SK-N-SH (cell line): ENCODE measurements around the gene SIRT1. TPM values are rescaled to one million over a fixed set of nuclear protein-coding genes. Genes with fewer than 3 reads are reported as not detected.

ENCODE experiments used
- CTCF ChIA-PET: fragments of 300-600, 350-600 bp; formaldehyde crosslinking; extraction: SDS; loops from one replicate; lab custom pipeline; 2021; lab: Yijun Ruan, JAX
- POLR2A ChIA-PET: fragments of 350-600 bp; sonication (Branson Sonifier 250); formaldehyde crosslinking; extraction: SDS; loops from one replicate; lab custom pipeline; 2020; ENCODE audit warnings: antibody characterized with exemption, inconsistent platforms; lab: Yijun Ruan, JAX
- DNase-seq: peaks from one replicate; pipeline ENCODE4 v3.0.0; 2012
- H2AFZ ChIP-seq: fragments of 200-600 bp; sonication (generic); 2 replicates; pipeline ENCODE4 v1.8.1; 2016; ENCODE audit warnings: antibody characterized with exemption, mild to moderate bottlenecking, low read depth
- H3F3A ChIP-seq: fragments of 200-600 bp; sonication (generic); replicated peaks from 2 replicates; pipeline ENCODE3; 2016; ENCODE audit warnings: antibody characterized with exemption, mild to moderate bottlenecking; ENCODE audit not compliant: insufficient read depth
- H3K27ac ChIP-seq, 2 experiments: fragments of 200-500 bp in 1 of 2; fragments of 200-600 bp in 1 of 2; sonication (Bioruptor generic) in 1 of 2; sonication (generic), shearing (Covaris generic) in 1 of 2; 2 replicates each; pipeline versions ENCODE4 v1.5.1 to v1.6.1; 2014 to 2016; ENCODE audit warnings: low read depth in 2 of 2, inconsistent platforms in 1 of 2, low read length in 1 of 2, mild to moderate bottlenecking in 1 of 2, mixed read lengths in 1 of 2
- H3K27me3 ChIP-seq: fragments of 200-600 bp; sonication (generic), shearing (Covaris generic); 2 replicates; pipeline ENCODE4 v1.6.1; 2016; ENCODE audit warnings: mixed run types; ENCODE audit not compliant: insufficient read depth
- H3K36me3 ChIP-seq, 2 experiments: fragments of 200-500 bp in 1 of 2; fragments of 200-600 bp in 1 of 2; sonication (Bioruptor generic) in 1 of 2; sonication (generic) in 1 of 2; replicated peaks in 1 of 2; 2 replicates each; pipeline versions ENCODE3 to v1.5.1; 2014 to 2016; ENCODE audit warnings: low read length in 1 of 2, mild to moderate bottlenecking in 1 of 2; ENCODE audit not compliant: insufficient read depth in 2 of 2, control insufficient read depth in 1 of 2
- H3K4me1 ChIP-seq, 2 experiments: fragments of 200-500 bp in 1 of 2; fragments of 200-600 bp in 1 of 2; sonication (Bioruptor generic) in 1 of 2; sonication (generic), shearing (Covaris generic) in 1 of 2; 2 replicates each; pipeline versions ENCODE4 v1.5.1 to v1.6.1; 2014 to 2016; ENCODE audit warnings: low read depth in 1 of 2, low read length in 1 of 2, mixed run types in 1 of 2; ENCODE audit not compliant: insufficient read depth in 2 of 2, control insufficient read depth in 1 of 2
- H3K4me2 ChIP-seq: fragments of 200-600 bp; sonication (generic), shearing (Covaris generic); 2 replicates; pipeline ENCODE4 v1.6.1; 2017; ENCODE audit warnings: mixed run types
- H3K4me3 ChIP-seq, 2 experiments: fragments of 200-500 bp in 1 of 2; fragments of 200-600 bp in 1 of 2; sonication (Bioruptor generic) in 1 of 2; sonication (generic), shearing (Covaris generic) in 1 of 2; 2 replicates each; pipeline versions ENCODE4 v1.5.1 to v1.8.1; 2014 to 2016; ENCODE audit warnings: low read depth in 2 of 2, inconsistent platforms in 1 of 2, low read length in 1 of 2, mild to moderate bottlenecking in 1 of 2, mixed read lengths in 1 of 2, moderate library complexity in 1 of 2
- H3K79me2 ChIP-seq: fragments of 200-600 bp; sonication (generic); 2 replicates; pipeline ENCODE4 v1.8.1; 2017; ENCODE audit warnings: mild to moderate bottlenecking; ENCODE audit not compliant: insufficient read depth
- H3K9ac ChIP-seq: fragments of 200-600 bp; sonication (generic); 2 replicates; pipeline ENCODE4 v1.6.1; 2017; ENCODE audit warnings: mixed run types
- H3K9me2 ChIP-seq: fragments of 200-600 bp; sonication (generic); 2 replicates; pipeline ENCODE4 v1.6.1; 2017; ENCODE audit warnings: mixed run types
- H3K9me3 ChIP-seq: fragments of 200-600 bp; sonication (generic); 2 replicates; pipeline ENCODE4 v1.6.1; 2017; ENCODE audit warnings: mixed run types, mild to moderate bottlenecking, moderate library complexity
- H4K20me1 ChIP-seq: fragments of 200-600 bp; sonication (generic); 2 replicates; pipeline ENCODE4 v1.6.1; 2017; ENCODE audit warnings: mild to moderate bottlenecking, mixed run types; ENCODE audit not compliant: insufficient read depth
- EP300 ChIP-seq, 2 experiments: IDR thresholded peaks; 2 replicates each; pipeline versions ENCODE4 v1.4.0 to v1.6.1; 2012; ENCODE audit warnings: borderline replicate concordance in 1 of 2, low read depth in 1 of 2, low read length in 1 of 2
- FOSL2 ChIP-seq: IDR thresholded peaks from 2 replicates; pipeline ENCODE4 v1.4.0; 2012; ENCODE audit warnings: low read depth, mild to moderate bottlenecking, moderate library complexity, borderline replicate concordance
- FOXJ3 ChIP-seq: sonication (generic); formaldehyde crosslinking; IDR thresholded peaks from 2 replicates; pipeline ENCODE4 v1.5.1; 2020; ENCODE audit warnings: mild to moderate bottlenecking, missing genetic modification reagents
- GABPA ChIP-seq: IDR thresholded peaks from 2 replicates; pipeline ENCODE4 v1.4.0; 2012; ENCODE audit warnings: low read depth, mild to moderate bottlenecking
- RXRA ChIP-seq: IDR thresholded peaks from 2 replicates; pipeline ENCODE4 v1.4.0; 2012; ENCODE audit warnings: low read depth, mild to moderate bottlenecking, borderline replicate concordance
- SIN3A ChIP-seq: IDR thresholded peaks from 2 replicates; pipeline ENCODE4 v1.6.1; 2012; ENCODE audit warnings: low read depth, mild to moderate bottlenecking, low read length, moderate library complexity, borderline replicate concordance
- SMC3 ChIP-seq: IDR thresholded peaks from 2 replicates; pipeline ENCODE4 v1.6.1; 2012; ENCODE audit warnings: low read depth, low read length, improper control_type of control experiment
- TAF1 ChIP-seq: IDR thresholded peaks from 2 replicates; pipeline ENCODE4 v1.6.1; 2012; ENCODE audit warnings: low read depth, mild to moderate bottlenecking, low read length, moderate library complexity, borderline replicate concordance
- WGBS: methylation state at CpG from one replicate; pipeline ENCODE4 v1.1.6; 2017; ENCODE audit warnings: low lambda C conversion rate; 5-methylcytosine and 5-hydroxymethylcytosine counted together
- polyA plus RNA-seq, 3 experiments: library from polyadenylated mRNA; depleted of rRNA; stranded (reverse); fragments of >200 nt; gene quantifications; 2 replicates each; pipeline ENCODE4 v1.2.3, GENCODE V29; 2012
- TF ChIP-seq, protein P1 (sequence below): IDR thresholded peaks from 2 replicates; pipeline ENCODE4 v1.4.0; 2012; ENCODE audit warnings: low read depth
- TF ChIP-seq, protein P2 (sequence below): IDR thresholded peaks from 2 replicates; pipeline ENCODE4 v1.4.0; 2012; ENCODE audit warnings: low read depth, borderline replicate concordance
- TF ChIP-seq, protein P3 (sequence below): fragments of 200-600 bp; sonication (generic); IDR thresholded peaks from 2 replicates; pipeline ENCODE4 v1.6.1; 2017; ENCODE audit warnings: antibody characterized with exemption, mild to moderate bottlenecking, moderate library complexity
- TF ChIP-seq, protein P4 (sequence below): IDR thresholded peaks from 2 replicates; pipeline ENCODE4 v1.4.0; 2012; ENCODE audit warnings: low read depth, borderline replicate concordance
- TF ChIP-seq, protein P5 (sequence below): fragments of 150-350 bp; IDR thresholded peaks from 2 replicates; pipeline ENCODE4 v1.6.1; 2017; ENCODE audit warnings: antibody characterized with exemption, low read length, low read depth, borderline replicate concordance

SIRT1 gene
- polyA plus RNA-seq, 1 of the 3 experiments (the other 2 are of a cell fraction): 6.0 TPM

DNA sequence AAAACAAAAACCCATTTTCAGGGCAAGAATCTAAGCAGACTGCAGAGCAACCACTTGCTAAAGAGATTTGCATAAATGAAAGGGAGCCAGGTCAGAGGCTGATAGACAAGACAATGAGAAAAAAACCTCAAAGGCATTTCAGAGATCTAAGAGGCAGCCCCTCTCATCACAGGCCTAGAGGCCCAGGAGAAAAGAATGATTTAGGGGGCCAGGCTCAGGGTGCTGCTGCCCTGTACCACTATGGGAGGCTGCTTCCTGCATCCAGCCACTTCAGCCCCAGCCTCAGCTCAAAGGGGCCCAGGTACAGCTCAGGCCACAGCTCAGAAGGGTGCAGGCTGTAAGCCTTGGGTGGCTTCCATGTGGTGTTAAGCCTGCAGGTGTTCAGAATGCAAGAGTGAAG, 42.7 kb upstream of the SIRT1 start:
- no peak overlapping the region for H3K9ac ChIP-seq
- no peak for DNase-seq
- H3K4me3 ChIP-seq: no peak overlapping the region
- TF ChIP-seq RXRA (no peak), SIN3A (no peak), FOXJ3 (CRISPR knock-in tag) (no peak), SMC3 (no peak), TAF1 (no peak)
- TF ChIP-seq, protein P1, sequence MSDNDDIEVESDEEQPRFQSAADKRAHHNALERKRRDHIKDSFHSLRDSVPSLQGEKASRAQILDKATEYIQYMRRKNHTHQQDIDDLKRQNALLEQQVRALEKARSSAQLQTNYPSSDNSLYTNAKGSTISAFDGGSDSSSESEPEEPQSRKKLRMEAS: no peak
- TF ChIP-seq, protein P2, sequence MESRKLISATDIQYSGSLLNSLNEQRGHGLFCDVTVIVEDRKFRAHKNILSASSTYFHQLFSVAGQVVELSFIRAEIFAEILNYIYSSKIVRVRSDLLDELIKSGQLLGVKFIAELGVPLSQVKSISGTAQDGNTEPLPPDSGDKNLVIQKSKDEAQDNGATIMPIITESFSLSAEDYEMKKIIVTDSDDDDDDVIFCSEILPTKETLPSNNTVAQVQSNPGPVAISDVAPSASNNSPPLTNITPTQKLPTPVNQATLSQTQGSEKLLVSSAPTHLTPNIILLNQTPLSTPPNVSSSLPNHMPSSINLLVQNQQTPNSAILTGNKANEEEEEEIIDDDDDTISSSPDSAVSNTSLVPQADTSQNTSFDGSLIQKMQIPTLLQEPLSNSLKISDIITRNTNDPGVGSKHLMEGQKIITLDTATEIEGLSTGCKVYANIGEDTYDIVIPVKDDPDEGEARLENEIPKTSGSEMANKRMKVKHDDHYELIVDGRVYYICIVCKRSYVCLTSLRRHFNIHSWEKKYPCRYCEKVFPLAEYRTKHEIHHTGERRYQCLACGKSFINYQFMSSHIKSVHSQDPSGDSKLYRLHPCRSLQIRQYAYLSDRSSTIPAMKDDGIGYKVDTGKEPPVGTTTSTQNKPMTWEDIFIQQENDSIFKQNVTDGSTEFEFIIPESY: no peak
- TF ChIP-seq, protein P3, sequence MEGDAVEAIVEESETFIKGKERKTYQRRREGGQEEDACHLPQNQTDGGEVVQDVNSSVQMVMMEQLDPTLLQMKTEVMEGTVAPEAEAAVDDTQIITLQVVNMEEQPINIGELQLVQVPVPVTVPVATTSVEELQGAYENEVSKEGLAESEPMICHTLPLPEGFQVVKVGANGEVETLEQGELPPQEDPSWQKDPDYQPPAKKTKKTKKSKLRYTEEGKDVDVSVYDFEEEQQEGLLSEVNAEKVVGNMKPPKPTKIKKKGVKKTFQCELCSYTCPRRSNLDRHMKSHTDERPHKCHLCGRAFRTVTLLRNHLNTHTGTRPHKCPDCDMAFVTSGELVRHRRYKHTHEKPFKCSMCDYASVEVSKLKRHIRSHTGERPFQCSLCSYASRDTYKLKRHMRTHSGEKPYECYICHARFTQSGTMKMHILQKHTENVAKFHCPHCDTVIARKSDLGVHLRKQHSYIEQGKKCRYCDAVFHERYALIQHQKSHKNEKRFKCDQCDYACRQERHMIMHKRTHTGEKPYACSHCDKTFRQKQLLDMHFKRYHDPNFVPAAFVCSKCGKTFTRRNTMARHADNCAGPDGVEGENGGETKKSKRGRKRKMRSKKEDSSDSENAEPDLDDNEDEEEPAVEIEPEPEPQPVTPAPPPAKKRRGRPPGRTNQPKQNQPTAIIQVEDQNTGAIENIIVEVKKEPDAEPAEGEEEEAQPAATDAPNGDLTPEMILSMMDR: no peak
- TF ChIP-seq, protein P4, sequence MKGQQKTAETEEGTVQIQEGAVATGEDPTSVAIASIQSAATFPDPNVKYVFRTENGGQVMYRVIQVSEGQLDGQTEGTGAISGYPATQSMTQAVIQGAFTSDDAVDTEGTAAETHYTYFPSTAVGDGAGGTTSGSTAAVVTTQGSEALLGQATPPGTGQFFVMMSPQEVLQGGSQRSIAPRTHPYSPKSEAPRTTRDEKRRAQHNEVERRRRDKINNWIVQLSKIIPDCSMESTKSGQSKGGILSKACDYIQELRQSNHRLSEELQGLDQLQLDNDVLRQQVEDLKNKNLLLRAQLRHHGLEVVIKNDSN: no peak
- no peak overlapping the region for H3K27ac ChIP-seq
- POLR2A ChIA-PET: no interaction called here
- no peaks in the 10 kb centered on the region for H3K27me3 ChIP-seq
- no peaks in the 10 kb centered on the region for H3K9me3 ChIP-seq
- H4K20me1 ChIP-seq: no peaks in the 10 kb centered on the region
- no peaks in the 10 kb centered on the region for H3F3A ChIP-seq
- H3K79me2 ChIP-seq: no peaks in the 10 kb centered on the region
- CTCF ChIA-PET: no interaction called here
- H3K4me2 ChIP-seq: no peak overlapping the region
- H3K4me1 ChIP-seq: no peaks in the 10 kb centered on the region; a peak in 1 of 4 replicates
- no peaks in the 10 kb centered on the region for H3K36me3 ChIP-seq
- H3K9me2 ChIP-seq: no peaks in the 10 kb centered on the region
- H2AFZ ChIP-seq: no peak overlapping the region

DNA sequence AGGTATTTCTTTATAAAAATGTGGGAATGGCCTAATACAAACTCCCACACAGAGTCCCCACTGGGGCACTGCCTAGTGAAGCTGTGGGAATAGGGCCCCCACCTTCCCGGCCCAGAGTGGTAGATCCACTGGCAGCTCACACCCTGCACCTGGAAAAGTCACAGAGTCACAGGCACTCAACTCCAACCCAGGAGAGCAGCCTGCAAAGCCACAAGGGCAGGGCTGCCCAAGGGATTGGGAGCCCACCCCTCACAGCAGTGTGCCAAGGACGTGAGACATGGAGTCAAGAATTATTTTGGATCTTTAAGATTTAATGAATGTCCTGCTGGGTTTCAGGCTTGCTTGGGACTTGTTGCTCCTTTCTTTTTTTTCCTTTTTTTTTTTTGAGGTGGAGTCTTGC, 41.2 kb upstream of the SIRT1 start:
- H3K4me2 ChIP-seq: no peak overlapping the region
- no peak overlapping the region for H3K9ac ChIP-seq
- H4K20me1 ChIP-seq: no peaks in the 10 kb centered on the region
- ChIA-PET CTCF (interaction anchor here (1.8 kb wide), 1 partner anchor 12 kb away, joined by 5 read pairs; no protein-coding TSS in a partner anchor), POLR2A (no interaction called here)
- no peaks in the 10 kb centered on the region for H3K36me3 ChIP-seq
- H3K27me3 ChIP-seq: no peaks in the 10 kb centered on the region
- H3K4me3 ChIP-seq: no peak overlapping the region
- WGBS: 88% methylated on average over 2 of the region's 2 CpGs
- no peaks in the 10 kb centered on the region for H3K9me3 ChIP-seq
- no peak overlapping the region for H2AFZ ChIP-seq
- no peaks in the 10 kb centered on the region for H3K4me1 ChIP-seq
- H3K27ac ChIP-seq: no peak overlapping the region
- no peaks in the 10 kb centered on the region for H3K79me2 ChIP-seq
- no peak for DNase-seq
- TF ChIP-seq GABPA (no peak), EP300 (IDR thresholded peaks at IDR 0.05; ENCODE audit: borderline replicate concordance in 1 of 2, low read depth in 1 of 2, low read length in 1 of 2) (no peak), FOSL2 (no peak)
- TF ChIP-seq, protein P5, sequence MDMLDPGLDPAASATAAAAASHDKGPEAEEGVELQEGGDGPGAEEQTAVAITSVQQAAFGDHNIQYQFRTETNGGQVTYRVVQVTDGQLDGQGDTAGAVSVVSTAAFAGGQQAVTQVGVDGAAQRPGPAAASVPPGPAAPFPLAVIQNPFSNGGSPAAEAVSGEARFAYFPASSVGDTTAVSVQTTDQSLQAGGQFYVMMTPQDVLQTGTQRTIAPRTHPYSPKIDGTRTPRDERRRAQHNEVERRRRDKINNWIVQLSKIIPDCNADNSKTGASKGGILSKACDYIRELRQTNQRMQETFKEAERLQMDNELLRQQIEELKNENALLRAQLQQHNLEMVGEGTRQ: no peak
- TF ChIP-seq, all 33 proteins: peak for 0
- H3K9me2 ChIP-seq: no peaks in the 10 kb centered on the region
- H3F3A ChIP-seq: no peaks in the 10 kb centered on the region
